Activated gamma-delta T cell treated with anti-CD3 and anti-CD28 coated beads, Interleukin-2, amount 50 U/mL, for 16 hours (primary cell): ENCODE results near the gene FOXD1.

Experiments used
- DNase-seq: peaks from one replicate; pipeline ENCODE4 v3.0.0-alpha.2; 2020; ENCODE audit warnings: low read depth

The FOXD1 gene

GRCh38 chr5:73440262-73440661 is 8.3 kb downstream of the FOXD1 start:
- no peak for DNase-seq

DNA sequence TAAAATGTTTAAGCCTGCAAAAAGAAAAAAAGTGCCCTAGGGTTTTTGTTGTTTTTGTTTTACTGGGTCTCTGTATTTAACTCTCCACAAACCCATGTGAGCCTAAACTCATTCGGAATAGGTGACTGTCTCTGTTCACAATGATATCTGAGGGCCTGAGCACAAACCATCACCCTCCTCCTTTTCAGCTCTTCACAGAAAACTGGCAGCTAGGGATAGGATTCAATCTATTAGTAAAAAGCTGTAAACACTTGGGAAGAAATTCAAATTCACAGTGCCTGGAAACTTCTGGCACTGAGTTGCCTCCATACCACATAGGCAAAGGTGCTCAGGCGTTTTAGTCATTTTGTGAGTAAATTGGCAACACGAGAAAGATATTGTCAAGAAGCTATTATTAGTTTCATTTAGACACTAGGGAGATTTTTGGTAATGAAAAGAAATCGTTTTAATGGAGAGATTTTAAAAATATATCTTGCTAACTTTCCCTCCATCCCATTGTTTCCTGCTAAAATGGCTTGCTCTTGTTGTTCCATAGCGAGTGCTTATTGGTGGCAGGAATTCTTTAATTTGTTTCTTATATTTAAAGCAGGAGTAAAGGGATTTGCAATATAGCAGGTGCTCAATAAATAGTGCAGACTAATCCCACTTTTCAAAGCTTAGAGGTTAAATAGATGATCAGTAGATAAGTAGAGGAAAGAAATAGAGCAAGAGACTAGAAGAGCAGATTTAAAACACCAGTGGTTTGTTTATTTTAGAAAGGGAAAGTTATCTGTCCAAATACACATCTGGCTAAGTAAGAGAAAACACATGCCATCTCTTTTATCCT is 9.7 kb downstream of the FOXD1 start:
- no peak for DNase-seq

DNA sequence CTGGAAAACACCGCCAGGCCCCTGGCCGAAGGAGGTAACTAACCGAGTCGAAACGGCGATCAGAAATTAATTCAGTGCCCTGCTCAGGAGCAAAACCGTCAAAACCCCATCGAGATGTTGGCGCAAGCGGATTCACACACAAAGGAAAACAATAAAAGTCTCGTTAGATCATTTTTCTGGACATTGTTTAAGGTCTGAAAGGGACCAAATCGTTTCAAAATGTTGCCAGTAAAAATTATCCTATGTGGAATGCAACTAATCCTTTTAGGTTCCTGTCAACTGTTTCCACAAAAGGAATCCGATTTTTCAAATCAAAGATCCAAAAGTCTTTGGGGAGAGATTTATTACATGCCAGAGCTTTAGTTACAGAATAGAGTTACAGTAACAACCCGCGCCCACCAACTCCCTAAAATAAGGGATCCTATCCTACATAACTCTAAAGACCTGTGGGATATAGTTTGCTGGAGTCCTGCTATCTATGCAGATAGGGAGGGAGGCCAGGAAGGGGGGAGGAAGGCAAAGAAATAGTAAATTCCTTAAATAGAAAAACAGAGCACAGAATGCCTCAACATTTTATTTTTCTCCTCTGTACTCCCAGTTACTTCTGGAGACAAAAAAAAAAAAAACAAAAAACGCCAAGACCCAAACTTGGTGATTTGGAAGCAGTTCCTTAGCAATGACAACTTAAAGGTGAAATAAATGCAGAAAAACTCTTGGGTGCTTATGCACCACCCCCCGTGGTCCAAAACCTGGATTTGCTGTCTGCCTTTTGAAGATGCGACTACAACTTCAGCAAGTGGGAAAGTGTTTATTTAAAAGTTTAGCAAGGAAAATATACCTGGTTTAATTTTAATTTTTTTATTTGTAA is 10.6 kb downstream of the FOXD1 start:
- no peak for DNase-seq

GRCh38 chr5:73437101-73437776 is 11.3 kb downstream of the FOXD1 start:
- no peak for DNase-seq

- no peak for DNase-seq
Observed at GRCh38 chr5:73436535-73437100, 12.0 kb downstream of the FOXD1 start.

- DNase-seq = no peak
Observed at GRCh38 chr5:73435759-73436534, 12.6 kb downstream of the FOXD1 start.

- DNase-seq = no peak
Observed at GRCh38 chr5:73434907-73435306, 13.7 kb downstream of the FOXD1 start.

DNA sequence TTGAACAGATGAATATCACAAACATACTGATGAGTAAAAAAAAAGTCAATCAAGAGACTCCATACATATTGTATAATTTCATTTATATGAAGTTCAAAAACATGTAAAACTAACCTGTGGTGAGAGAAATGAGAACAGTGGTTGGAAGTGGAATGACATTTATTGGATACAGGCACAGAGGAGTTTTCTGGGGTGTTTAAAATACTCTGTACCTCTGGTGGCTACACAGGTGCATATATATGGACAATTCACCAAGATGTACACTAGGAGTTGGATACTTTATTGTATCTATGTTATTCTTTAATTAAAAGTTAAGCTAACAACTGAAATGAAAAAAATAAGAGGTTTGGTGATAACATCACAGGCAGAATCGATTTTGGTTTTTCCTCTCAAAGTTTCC is 14.1 kb downstream of the FOXD1 start:
- DNase-seq = no peak

DNA sequence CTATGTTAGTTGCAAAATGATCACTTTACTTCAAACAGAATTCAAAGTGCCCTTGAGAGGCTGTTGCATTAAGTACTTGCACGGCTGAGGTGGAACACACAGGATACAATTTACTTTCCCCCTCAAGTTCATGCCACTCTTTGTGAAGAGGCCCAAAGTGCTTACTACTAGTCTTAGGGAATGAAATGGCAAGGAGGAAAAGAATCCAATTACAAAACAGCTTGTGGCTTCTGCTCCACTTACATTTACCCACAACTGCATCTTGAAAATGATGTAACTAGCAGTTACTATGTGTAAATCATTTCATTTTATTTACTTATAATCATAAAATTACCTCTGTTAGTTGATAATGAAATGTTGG is 14.6 kb downstream of the FOXD1 start:
- no peak for DNase-seq

DNA sequence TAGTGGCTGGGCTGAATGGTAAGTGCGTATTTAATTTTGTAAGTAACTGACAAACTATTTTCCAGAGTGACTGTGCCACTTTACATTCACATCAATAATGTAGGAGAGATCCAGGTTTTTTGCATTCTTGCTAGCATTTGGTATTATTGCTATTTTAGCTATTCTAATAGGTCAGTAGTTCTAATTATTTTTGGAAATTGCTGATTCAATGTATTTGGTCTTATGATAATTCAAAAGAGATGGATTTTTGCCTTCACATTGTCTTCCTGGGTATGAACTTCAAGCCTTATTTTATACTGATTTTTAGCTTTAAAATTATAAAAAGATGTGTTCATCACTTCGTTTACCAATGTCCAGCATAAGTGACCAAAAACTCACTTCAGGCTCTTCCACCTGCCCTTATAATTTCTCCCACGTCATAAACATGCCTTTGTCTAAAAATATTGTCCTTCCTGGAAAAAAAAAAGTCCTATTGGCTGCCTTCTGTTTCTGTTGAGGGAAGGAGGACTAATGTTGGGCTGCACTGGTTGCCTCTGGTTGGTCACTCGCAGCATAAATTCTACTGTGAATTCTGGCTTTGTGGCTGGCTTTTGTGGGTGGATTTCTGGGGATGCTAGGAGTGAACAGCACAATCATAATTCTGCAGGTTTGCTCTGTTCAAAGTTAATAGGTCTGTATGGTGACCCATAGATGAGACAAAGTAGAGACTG is 15.2 kb downstream of the FOXD1 start:
- DNase-seq = no peak

DNA sequence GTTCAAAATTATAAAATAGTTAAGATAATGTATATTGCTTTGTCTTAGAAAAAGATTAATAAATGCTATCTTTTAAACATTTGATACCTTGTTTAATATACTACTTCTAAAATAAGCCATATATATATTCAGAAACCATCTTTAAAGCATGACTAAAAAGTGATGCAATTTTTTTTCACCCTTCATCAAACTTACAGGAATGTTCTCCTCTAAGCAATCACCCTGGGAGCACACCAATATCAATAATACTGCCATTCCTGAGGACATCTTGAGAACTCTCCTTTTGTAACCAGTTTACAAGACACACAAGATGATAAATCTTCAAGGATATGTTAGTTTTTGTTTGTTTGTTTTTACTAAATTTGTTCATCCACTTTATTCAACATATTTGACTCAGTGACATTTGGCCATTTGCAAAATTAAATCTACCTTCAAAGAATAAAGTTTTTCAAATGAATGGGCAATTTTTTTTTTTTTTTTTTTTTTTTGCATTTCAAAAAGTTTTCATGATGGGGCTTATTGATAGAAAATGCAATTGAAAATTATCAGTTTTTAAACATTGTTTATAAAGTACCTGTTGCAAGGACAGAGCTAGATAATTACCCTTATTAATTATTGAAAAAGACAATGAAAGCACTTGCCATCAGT is 17.2 kb downstream of the FOXD1 start:
- DNase-seq = no peak

DNA sequence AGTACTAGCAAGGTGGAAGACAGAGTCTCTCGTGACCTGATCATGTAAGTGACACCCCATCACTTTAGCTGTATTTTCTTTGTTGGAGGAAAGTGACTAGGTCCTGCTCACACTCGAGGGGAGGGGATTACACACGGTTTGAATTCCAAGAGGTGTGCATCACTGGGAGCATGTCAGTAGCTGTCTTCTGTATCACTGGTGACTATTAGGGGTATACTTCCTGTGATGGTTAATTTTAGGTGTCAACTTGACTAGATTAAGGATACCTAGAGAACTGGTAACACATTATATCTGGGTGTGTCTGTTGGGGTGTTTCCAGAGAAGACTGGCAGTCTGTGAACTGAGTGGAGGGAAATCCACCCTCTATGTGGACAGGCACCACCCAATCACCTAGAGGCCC is 22.5 kb downstream of the FOXD1 start:
- DNase-seq = no peak

- DNase-seq = no peak
Observed at GRCh38 chr5:73424556-73424977, 24.0 kb downstream of the FOXD1 start.

DNA sequence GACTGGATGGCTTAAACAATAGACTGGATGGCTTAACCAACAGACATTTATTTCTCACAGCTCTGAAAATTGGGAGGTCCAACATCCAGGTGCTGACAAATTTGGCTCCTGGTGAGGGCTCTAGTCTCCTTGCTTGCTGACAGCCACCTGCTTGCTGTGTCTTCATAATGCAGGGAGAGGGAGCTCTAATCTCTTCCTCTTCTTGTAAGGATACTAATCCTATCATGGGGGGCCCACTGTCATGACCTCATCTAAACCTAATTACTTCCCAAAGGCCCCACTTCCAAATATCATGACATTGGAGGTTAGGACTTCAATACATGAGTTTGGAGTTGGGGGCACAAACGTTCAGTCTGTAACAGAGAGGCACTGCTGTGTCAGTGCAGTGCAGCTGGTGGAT is 26.4 kb downstream of the FOXD1 start:
- DNase-seq = no peak

GRCh38 chr5:73420666-73421065 is 27.9 kb downstream of the FOXD1 start:
- no peak for DNase-seq

- DNase-seq = no peak
Observed at GRCh38 chr5:73419465-73420390, 28.8 kb downstream of the FOXD1 start.

DNA sequence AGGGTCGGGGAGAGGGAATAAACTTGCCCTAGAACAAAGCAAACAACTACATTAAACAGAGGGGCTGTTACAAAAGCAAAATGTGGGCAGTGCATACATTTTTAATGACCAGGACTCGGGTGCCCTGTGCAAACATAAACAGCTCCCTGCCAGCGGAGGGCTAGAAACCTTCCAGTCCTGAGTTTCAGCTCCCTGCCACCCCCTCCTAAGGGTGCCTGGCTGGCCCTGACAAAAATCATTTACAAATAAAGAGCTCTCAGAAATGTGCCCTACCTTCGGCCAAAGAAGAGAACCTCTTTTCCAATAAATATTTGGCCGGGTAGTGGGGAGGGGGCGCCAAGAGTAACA is 29.5 kb downstream of the FOXD1 start:
- no peak for DNase-seq

- DNase-seq = no peak
Observed at GRCh38 chr5:73418244-73418691, 30.3 kb downstream of the FOXD1 start.

DNA sequence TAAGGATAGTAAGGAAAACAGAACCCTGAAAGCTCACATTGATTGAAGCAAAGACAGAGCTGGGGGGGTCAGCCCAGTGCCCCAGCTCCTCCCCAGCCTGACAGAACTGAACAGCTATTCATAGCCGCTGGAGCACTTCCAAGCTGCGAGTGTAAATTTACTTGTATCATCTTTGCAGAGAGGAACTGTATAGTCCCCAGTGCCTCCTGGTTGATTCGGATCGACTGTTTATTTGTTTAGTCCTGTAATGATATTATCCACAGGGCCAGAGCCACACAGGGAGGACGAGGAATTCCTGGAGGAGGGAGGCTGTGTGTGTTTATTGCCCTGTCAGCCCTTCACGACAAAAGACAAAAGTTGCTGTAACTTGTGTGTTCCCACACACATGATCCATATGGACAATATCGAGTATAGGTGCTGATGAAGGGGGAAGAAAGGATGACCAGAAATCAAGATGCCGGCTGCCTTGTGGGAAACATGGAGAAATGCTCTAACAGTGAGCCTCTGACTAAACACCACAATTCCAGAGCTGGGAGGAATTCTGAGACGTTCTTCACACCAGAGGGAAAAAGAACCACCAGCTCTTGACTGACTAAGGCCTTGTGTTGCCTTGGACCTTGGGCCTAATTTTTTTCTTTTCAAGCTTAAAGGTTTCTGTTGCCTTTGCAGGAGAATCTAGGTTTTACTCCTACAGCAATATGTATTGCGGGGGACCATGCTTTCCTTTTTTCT is 31.1 kb downstream of the FOXD1 start:
- no peak for DNase-seq
